GM18951 (cell line): Measurements from ENCODE around the gene KIFBP.

Experiments
- POLR2A ChIP-seq: IDR thresholded peaks from 4 replicates; pipeline ENCODE4 v1.6.1; 2011; ENCODE audit warnings: mild to moderate bottlenecking; ENCODE audit not compliant: insufficient read length, insufficient read depth; ENCODE audit errors: extremely low read depth
- in situ Hi-C: fragments of 300-500 bp; cut with MboI; formaldehyde crosslinking; loops from one replicate; pipeline ENCODE4 v1.12.0; 2022; ENCODE audit warnings: low sequenced_read_pairs, mixed read lengths, inconsistent platforms; ENCODE audit not compliant: unreplicated experiment

The KIFBP gene

DNA sequence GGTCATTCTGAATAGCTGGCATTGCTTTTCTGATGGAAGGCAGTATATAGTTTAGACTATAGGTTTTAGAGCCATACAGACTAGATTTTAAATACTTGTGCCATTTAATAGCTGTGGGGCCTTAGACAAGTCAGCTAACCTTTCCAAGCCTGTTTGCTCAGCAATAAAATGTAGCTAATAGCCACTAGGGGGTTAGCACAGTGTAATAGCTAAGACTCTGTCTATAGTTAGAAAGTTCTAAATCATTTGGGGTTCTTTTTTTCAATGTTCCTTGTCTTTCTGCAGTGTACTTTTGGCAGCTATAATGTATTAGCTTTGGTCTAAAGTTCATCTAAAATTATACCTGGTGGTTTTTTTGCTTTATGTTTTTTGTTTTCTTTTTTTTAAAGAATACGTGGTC, 7.5 kb upstream of the KIFBP start:
- in situ Hi-C loops, result loop anchor here (25.0 kb wide), 1 partner anchor 406 kb away; no protein-coding TSS in a partner anchor
- no peak for TF ChIP-seq POLR2A

DNA sequence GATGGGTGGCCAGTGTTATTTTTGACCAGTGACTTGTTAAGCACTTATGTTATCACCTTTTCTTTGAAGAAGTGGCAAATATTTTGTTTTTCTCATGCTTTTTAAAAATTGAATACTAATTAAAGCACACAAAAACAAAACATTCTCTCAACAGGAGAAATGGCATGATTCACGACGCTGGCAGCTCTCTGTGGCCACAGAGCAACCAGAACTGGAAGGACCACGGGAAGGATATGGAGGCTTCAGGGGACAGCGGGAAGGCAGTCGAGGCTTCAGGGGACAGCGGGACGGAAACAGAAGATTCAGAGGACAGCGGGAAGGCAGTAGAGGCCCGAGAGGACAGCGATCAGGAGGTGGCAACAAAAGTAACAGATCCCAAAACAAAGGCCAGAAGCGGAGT, 6.2 kb upstream of the KIFBP start:
- in situ Hi-C loops, result loop anchor here (25.0 kb wide), 1 partner anchor 405 kb away; no protein-coding TSS in a partner anchor
- no peak for TF ChIP-seq POLR2A

DNA sequence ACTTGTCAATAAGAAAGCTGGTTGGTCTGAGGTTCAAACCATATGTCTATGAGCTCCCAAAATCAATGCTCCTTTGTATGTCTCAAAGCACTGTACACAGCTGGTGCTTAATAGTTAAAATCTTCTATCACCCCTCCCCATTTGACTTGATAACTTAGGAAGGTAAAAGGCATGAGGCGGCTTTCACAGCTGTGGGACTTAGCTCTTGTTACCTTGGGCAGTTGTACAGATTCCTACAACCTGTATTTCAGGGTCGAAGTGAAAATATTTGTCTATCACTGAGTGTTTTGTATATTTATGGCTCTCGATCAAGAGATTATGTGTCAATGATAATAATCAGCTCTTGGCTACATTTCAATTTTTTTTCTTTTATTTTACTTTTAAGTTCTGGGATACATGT, 992 bp upstream of the KIFBP start:
- in situ Hi-C loops, result loop anchor here (25.0 kb wide), 1 partner anchor 400 kb away; no protein-coding TSS in a partner anchor
- TF ChIP-seq POLR2A, result no peak

DNA sequence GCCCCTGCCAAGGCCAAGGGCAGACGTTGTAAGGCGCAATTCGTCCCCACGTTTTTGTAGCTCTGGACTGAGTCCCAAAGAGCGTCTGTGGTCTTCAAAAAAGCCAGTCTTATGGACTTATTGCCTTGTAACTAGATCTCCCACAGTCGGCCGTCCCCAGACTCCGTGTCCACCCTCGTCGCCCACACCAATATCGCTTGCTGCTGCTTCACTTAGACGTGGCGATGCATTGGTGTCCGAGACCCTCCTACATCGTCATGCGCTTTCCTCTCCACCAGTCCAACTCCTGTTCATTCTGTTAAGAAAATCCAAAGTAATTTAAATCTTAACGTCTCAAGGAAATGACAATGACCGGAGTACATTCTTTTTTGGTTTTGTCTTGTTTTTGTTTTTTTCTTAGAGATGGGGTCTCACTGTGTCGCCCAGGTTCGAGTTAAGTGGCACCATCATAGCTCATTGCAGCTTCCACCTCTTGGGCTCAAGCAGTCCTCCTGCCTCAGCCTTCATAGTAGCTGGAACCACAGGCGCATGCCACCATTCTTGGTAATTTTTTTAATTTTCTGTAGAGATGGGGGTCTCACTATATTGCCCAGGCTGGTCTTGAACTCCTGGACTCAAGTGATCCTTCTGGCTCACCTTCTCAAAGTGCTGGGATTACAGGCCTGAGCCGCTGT, 851 bp downstream of the KIFBP start:
- in situ Hi-C loops, result loop anchor here (25.0 kb wide), 1 partner anchor 398 kb away; no protein-coding TSS in a partner anchor
- TF ChIP-seq POLR2A, result no peak

DNA sequence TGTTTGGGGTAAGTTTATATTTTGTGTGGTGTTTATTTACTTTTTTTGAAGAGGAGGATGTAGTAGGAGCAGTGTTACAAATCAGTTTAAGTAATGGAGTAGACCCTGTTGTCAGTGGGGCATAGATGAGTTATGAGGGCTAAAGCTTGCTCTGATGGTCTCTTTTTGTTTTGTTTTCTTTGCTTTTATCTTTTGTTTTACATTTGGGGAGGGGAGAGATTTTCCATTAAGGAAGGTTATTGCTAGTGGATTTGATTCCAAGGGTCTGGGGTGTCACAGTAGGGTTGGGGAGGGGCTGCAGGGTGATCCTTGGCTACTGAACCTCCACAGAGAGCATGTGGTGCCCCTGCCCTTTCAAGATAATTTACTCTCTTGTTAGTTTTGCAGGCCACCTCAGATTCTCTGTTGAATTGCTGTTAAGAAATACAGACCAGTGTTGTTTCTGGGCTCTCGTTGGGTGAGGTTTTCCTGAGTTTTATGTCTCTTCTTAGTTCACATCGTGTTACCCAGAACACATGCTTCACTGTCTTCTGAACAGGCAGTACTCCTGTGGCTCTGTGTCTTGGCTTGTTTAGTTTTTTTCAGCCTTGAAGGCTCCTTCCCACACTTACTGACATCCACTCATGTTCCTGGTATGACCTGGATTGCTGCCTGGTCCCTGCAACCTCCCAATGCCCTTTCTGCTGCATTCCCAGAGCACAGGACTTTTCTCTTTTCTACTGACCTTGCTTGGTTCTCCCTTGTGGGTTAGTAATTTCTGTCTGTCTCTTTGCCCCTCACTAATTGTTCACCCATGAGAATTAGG, 4.2 kb downstream of the KIFBP start:
- in situ Hi-C loops, result loop anchor here (25.0 kb wide), 1 partner anchor 394 kb away; no protein-coding TSS in a partner anchor
- TF ChIP-seq POLR2A, result no peak

DNA sequence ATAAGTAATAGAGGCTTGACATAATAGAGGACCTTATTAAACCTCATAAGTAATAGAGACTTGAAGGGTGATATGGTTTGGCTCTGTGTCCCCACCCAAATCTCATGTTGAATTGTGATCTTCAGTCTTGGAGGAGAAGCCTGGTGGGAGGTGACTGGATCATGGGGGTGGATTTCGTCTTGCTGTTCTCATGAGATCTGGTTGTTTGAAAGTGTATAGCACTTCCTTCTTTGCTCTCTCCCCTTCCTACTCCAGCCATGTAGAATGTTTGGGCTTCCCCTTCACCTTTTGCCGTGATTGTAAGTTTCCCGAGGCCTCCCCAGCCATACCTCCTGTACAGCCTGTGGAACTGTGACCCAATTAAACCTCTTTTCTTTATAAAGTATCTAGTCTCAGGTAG, 8.6 kb downstream of the KIFBP start:
- in situ Hi-C loops, result loop anchor here (25.0 kb wide), 1 partner anchor 390 kb away; no protein-coding TSS in a partner anchor
- no peak for TF ChIP-seq POLR2A

DNA sequence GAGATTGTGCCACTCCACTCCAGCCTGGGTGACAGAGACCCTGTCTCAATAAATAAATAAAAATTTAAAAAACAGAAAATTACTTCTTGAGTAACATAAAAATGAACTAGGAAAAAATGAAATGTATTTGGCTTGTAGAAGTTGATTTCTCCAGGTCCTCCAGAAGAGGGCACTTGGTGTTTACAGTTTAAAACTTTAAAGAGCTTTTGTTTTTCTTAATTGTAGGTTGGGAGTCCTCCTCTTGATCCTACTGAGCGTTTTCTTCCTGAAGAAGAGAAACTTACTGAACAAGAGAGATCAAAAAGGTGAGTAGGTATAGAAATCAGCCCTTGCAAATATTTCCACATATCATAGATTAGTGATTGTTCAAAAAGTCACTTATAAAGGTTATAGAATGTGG, 16.2 kb downstream of the KIFBP start:
- in situ Hi-C loops, result loop anchor here (25.0 kb wide), 1 partner anchor 207 kb away; the partner anchor contains the start of gene HKDC1
- TF ChIP-seq POLR2A, result no peak

DNA sequence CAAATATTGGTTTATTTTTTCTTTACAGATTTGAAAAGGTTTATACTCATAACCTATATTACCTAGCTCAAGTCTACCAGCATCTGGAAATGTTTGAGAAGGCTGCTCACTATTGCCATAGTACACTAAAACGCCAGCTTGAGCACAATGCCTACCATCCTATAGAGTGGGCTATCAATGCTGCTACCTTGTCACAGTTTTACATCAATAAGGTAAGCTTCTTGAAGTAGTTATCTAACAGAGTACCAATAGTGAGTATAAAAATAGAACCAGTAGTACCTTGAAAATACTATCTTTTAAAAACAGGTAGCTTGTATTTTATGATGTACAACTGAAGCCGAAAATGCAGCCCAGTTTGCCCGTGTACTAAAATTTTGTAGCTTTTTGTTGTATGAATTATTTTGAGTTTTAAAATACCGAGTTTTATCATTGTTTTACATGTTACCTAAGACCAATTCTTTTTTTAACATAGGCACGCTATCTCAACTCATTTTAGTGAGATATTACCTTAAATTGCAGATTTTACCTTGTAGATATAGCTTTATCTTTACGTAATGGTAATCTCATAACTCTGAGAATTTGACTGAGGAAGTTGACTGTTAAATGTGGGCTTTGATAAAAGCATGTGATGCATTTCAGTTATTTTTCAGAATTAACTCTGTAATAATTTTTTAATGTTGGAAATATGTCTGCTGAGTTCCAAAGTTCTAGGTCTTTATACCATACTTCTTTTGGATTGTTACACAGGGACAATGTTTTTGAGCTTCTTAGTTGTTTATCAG, 17.3 kb downstream of the KIFBP start:
- in situ Hi-C loops, result loop anchor here (25.0 kb wide), 1 partner anchor 206 kb away; the partner anchor contains the start of gene HKDC1
- TF ChIP-seq POLR2A, result no peak

DNA sequence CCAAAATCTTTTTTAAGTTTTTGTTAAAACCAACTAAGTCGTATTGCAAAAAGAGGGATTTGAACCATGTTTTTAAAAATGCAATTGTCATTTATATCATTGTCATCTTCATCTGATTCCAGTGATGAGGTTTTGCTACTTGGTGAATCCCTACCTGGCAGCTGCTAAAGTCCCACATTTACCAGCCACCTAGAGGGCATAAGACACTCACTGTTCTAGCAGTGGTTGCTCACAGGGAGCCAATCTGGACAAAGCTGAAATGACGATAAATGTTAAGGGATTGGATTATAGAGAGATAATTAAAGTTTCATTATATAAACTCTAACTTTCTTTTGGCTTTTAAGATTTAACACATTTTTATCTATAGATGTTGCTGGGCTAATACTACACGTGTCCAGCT, 18.7 kb downstream of the KIFBP start:
- TF ChIP-seq POLR2A, result no peak
- in situ Hi-C loops, result loop anchor here (25.0 kb wide), 1 partner anchor 205 kb away; the partner anchor contains the start of gene HKDC1

DNA sequence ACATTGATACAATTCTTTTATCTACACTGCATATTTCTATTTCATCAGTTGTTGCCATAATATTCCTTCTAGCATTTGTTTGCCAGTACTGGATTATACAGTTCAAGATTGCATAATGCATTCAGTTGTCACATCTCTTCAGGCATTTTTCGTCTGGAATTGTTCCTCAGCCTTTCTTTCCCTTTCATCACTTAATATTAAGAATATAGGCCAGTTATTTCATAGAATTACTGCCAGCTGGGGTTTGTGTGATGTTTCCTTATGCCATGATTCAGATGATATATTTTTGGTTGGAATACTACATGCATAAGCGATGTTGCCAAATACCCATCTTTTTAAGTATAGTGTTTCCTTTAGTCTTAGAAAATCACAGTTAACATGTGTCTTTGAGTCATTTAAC, 20.8 kb downstream of the KIFBP start:
- no peak for TF ChIP-seq POLR2A
- in situ Hi-C loops, result loop anchor here (25.0 kb wide), 1 partner anchor 203 kb away; the partner anchor contains the start of gene HKDC1

DNA sequence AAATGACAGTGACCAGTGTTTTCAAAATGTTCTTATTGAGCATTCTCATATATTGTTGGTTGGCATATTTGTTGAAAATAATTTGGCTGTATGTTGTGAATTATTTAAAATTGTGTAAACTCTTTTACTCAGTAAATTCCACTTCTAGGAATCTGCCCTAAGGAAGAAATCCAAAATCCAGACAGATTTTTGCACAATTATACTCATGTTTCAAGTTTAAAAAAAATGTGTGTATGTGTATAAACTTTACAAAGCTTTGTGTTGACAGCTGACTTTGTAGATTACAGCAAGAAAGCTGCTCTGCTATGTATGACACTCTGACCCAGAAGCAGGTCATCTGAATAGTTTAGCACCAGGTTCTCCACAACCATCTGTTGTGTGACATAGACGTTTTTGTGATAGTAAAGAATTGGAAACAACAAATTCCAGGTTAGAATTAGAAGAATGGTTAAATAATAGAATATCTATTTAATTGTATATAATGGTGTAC, 21.6 kb downstream of the KIFBP start:
- in situ Hi-C loops, result loop anchor here (25.0 kb wide), 1 partner anchor 202 kb away; the partner anchor contains the start of gene HKDC1

DNA sequence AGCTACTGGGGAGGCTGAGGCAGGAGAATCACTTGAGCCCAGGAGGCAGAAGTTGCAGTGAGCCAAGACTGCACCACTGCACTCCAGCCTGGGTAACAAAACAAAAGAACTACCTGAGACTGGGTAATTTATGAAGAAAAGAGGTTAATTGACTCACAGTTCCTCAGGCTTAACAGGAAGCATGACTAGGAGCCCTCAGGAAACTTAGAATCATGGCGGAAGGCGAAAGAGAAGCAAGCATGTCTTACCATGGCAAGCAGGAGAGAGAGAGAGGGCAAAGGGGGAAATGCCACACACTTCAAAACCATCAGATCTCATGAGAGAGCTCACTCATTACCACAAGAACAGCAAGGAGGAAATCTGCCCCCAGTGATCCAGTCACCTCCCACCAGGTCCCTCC, 24.2 kb downstream of the KIFBP start:
- in situ Hi-C loops, result loop anchor here (25.0 kb wide), 1 partner anchor 200 kb away; the partner anchor contains the start of gene HKDC1

More for the DNA sequence above, 21.6 kb downstream of the KIFBP start:
- TF ChIP-seq POLR2A, result no peak

DNA sequence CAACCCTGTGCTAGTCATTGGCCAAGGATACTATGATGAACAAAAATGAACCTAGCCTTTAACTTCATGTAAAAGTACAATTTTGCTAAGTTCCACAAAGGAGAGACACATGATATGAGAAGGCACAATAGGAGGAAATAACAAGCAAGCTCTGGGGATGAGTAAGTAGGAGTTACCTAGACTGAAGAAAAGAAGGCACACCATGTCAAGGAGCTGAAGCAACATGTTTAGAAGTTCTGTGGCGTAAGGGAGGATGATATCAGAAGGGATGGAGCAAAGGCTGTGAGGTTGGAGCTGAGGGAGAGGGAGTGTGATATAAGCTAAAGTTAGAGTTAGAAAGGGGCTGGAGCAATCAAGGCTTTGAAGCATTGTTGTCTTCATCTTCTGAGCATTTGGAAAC, 25.6 kb downstream of the KIFBP start:
- in situ Hi-C loops, result loop anchor here (25.0 kb wide), 1 partner anchor 198 kb away; the partner anchor contains the start of gene HKDC1
- TF ChIP-seq POLR2A, result no peak

DNA sequence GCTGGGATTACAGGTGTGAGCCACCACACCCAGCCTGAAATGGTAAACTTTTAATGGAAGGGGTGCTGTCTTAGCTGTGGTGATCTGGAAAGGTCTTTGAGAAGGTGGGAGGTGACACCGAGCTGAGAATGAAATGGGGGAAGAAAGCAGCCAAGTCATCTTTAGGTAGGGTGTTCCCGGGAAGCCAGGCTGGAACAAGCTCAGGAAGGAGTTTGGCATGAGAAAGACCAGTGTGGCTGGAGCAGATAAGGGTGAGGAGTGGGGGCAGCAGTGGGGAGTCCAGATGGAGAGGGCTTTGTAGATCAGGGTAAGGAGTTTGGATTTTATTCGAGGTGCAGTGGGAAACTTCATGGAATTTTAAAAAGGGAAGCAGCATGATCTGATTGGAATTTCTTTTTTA, 30.0 kb downstream of the KIFBP start:
- no peak for TF ChIP-seq POLR2A
- in situ Hi-C loops, result loop anchor here (5.0 to 25.0 kb wide), 2 partner anchors 74 to 194 kb away; partner anchors contain the start of gene HKDC1
